Liver (tissue), 9 donors: ENCODE measurements around the gene S100A1. TPM values are rescaled to one million over a fixed set of nuclear protein-coding genes. Genes with fewer than 3 reads are reported as not detected.
A peak's percentile ranks its signal among the peaks of the same experiment; 100 is the strongest.
"Not testable (repeated sequence)": the region's sequence is repeated elsewhere in the genome, so short reads cannot be mapped to it uniquely, and the experiment has no call there.

ENCODE experiments used
- DNase-seq: peaks from one replicate; pipeline ENCODE4 v3.0.0-alpha.2; 2017; ENCODE audit warnings: low spot score
- H3K27ac ChIP-seq, 2 donors: one replicate each; pipeline ENCODE4 v1.7.0; 2013; ENCODE audit warnings: inconsistent platforms in 2 of 2, low read length in 2 of 2, control low read depth in 1 of 2, low read depth in 1 of 2, mild to moderate bottlenecking in 1 of 2
- H3K27me3 ChIP-seq, 4 donors: one replicate each; pipeline versions ENCODE4 v1.6.1 to v1.7.0; 2013; ENCODE audit warnings: low read length in 3 of 4, inconsistent platforms in 1 of 4, mild to moderate bottlenecking in 1 of 4, moderate library complexity in 1 of 4; ENCODE audit not compliant: control insufficient read depth in 4 of 4, insufficient read depth in 4 of 4
- H3K36me3 ChIP-seq, 4 donors: one replicate each; pipeline versions ENCODE4 v1.6.1 to v1.7.0; 2013; ENCODE audit warnings: low read length in 3 of 4, mild to moderate bottlenecking in 3 of 4, low read depth in 1 of 4, moderate library complexity in 1 of 4; ENCODE audit not compliant: control insufficient read depth in 4 of 4, insufficient read depth in 3 of 4
- H3K4me1 ChIP-seq, 4 donors: one replicate each; pipeline versions ENCODE4 v1.6.1 to v1.7.0; 2013; ENCODE audit warnings: low read length in 3 of 4, mild to moderate bottlenecking in 3 of 4, moderate library complexity in 1 of 4; ENCODE audit not compliant: control insufficient read depth in 4 of 4, insufficient read depth in 4 of 4
- H3K4me3 ChIP-seq, 3 donors: one replicate each; pipeline versions ENCODE4 v1.6.1 to v1.7.0; 2013; ENCODE audit warnings: low read length in 3 of 3, control low read depth in 1 of 3, low read depth in 1 of 3, mild to moderate bottlenecking in 1 of 3
- H3K9ac ChIP-seq, 2 donors: one replicate each; pipeline ENCODE4 v1.7.0; 2013; ENCODE audit warnings: low read length in 2 of 2, mild to moderate bottlenecking in 2 of 2, moderate library complexity in 2 of 2, control low read depth in 1 of 2, low read depth in 1 of 2
- H3K9me3 ChIP-seq, 4 donors: one replicate each; pipeline versions ENCODE4 v1.6.1 to v1.7.0; 2013; ENCODE audit warnings: low read length in 3 of 4; ENCODE audit not compliant: control insufficient read depth in 4 of 4
- JUND ChIP-seq, 2 donors: IDR thresholded peaks; 2 replicates each; pipeline ENCODE4 v1.6.1; 2016; ENCODE audit warnings: antibody characterized with exemption in 2 of 2
- RAD21 ChIP-seq, 2 donors: IDR thresholded peaks; 2 replicates each; pipeline ENCODE4 v1.6.1; 2016; ENCODE audit warnings: antibody characterized with exemption in 2 of 2, mild to moderate bottlenecking in 2 of 2
- TAF1 ChIP-seq: conservative IDR thresholded peaks from 2 replicates; pipeline ENCODE4 v1.6.1; 2016; ENCODE audit warnings: antibody characterized with exemption, mild to moderate bottlenecking
- YY1 ChIP-seq: IDR thresholded peaks from 2 replicates; pipeline ENCODE4 v1.6.1; 2016; ENCODE audit warnings: antibody characterized with exemption, mild to moderate bottlenecking
- ZBTB33 ChIP-seq: IDR thresholded peaks from 2 replicates; pipeline ENCODE4 v1.6.1; 2016; ENCODE audit warnings: antibody characterized with exemption
- WGBS: extraction: QIAGEN DNeasy Blood & Tissue Kit; methylation state at CpG from one replicate; pipeline ENCODE4 v1.1.7; 2013; 5-methylcytosine and 5-hydroxymethylcytosine counted together
- polyA plus RNA-seq, 2 donors: library from polyadenylated mRNA; stranded (reverse) in 1 of 2; unstranded in 1 of 2; fragments of 200-250 nt in 1 of 2; fragments of >200 nt in 1 of 2; fragmentation: Nextera tagmentation in 1 of 2; extraction: Ambion mirVana in 1 of 2; gene quantifications; one replicate each; pipeline versions ENCODE4 v1.2.1 to v1.2.3, GENCODE V29; 2013 to 2015
- total RNA-seq, 2 donors: library from RNA; depleted of rRNA; stranded (reverse); fragments of >200 nt; gene quantifications; one replicate each; pipeline ENCODE4 v1.2.3, GENCODE V29; 2014
- TF ChIP-seq, protein P1 (sequence below): fragments of 150-350 bp; IDR thresholded peaks from 2 replicates; pipeline ENCODE4 v1.5.1; 2017; ENCODE audit warnings: improper control_type of control experiment, low read depth, low read length; ENCODE audit not compliant: missing input control
- donor health status: healthy.
- donor health status: healthy.
- donor health status: healthy.
- donor health status: healthy.
- donor health status: healthy.

Gene S100A1
- total and polyA plus RNA-seq, 4 donors: 0.21 to 0.33 (median 0.29) TPM

DNA sequence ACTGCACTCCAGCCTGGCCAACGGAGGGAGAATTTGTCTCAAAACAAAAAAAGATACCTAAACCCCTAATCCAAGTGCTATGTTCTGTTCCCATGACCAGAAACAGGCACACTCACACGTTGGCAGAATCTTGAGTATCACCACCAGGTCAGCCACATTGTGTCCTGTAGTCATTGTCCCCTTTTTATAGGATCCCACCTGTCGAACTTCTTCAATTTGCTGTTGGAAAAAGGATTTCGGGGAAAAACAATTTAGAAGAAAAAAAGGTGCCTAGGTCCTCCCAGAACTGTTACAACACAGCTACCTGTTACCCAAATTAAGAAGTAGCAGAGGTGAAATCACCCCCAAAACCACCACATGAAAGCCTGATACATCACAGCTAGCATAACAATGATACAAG, 39.2 kb downstream of the S100A1 start:
- Histone ChIP-seq H3K4me1 (peaks cover 7 to 38% (median 32%) of the 10 kb centered on the region in 4 donors), H3K36me3 (peaks cover 18 to 50% (median 48%) of the 10 kb centered on the region in 4 donors), H3K4me3 (no peak overlapping the region), H3K27ac (no peak overlapping the region), H3K27me3 (no peaks in the 10 kb centered on the region), H3K9me3 (no peaks in the 10 kb centered on the region), H3K9ac (no peak overlapping the region)
- no peak for TF ChIP-seq JUND (IDR thresholded peaks at IDR 0.05)
- TF ChIP-seq RAD21 (IDR thresholded peaks at IDR 0.05): no peak
- no peak for TF ChIP-seq ZBTB33
- TF ChIP-seq TAF1: no peak
- TF ChIP-seq, protein P1, sequence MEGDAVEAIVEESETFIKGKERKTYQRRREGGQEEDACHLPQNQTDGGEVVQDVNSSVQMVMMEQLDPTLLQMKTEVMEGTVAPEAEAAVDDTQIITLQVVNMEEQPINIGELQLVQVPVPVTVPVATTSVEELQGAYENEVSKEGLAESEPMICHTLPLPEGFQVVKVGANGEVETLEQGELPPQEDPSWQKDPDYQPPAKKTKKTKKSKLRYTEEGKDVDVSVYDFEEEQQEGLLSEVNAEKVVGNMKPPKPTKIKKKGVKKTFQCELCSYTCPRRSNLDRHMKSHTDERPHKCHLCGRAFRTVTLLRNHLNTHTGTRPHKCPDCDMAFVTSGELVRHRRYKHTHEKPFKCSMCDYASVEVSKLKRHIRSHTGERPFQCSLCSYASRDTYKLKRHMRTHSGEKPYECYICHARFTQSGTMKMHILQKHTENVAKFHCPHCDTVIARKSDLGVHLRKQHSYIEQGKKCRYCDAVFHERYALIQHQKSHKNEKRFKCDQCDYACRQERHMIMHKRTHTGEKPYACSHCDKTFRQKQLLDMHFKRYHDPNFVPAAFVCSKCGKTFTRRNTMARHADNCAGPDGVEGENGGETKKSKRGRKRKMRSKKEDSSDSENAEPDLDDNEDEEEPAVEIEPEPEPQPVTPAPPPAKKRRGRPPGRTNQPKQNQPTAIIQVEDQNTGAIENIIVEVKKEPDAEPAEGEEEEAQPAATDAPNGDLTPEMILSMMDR: no peak
- WGBS: 97% methylated on average over 4 of the region's 4 CpGs
- DNase-seq: no peak

DNA sequence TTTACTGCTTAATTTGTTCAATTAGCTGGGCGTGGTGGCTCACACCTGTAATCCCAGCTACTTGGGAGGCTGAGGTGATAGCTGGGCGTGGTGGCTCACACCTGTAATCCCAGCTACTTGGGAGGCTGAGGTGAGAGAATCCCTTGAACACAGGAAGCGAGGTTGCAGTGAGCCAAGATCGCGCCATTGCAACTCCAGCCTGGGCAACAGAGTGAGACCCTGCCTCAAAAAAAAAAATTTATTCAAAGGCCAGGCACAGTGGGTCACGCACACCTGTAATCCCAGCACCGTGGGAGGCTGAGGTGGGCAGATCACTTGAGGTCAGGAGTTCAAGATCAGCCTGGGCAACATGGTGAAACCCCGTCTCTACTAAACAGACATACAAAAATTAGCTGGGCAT, 40.4 kb downstream of the S100A1 start:
- Histone ChIP-seq H3K36me3 (peaks cover 13 to 41% (median 37%) of the 10 kb centered on the region in 4 donors), H3K4me1 (peaks cover 7 to 38% (median 32%) of the 10 kb centered on the region in 4 donors)
- 96% methylated on average over 8 of the region's 8 CpGs for whole genome bisulfite sequencing
- H3K27me3 ChIP-seq, H3K4me3 ChIP-seq, H3K27ac ChIP-seq, H3K9ac ChIP-seq, H3K9me3 ChIP-seq, DNase-seq: not testable (repeated sequence)

GRCh38 chr1:153669606-153670005, 41.4 kb downstream of the S100A1 start:
- no peak overlapping the region for H3K27ac ChIP-seq

More at GRCh38 chr1:153669606-153670005, 41.4 kb downstream of the S100A1 start:
- WGBS: 89% methylated on average over 6 of the region's 6 CpGs
- peak overlapping the region in 1 of 2 donors; percentile 96 for H3K9ac ChIP-seq
- no peak for DNase-seq
- peaks cover 7 to 33% (median 29%) of the 10 kb centered on the region in 4 donors for H3K4me1 ChIP-seq
- TF ChIP-seq YY1: no peak
- TF ChIP-seq, protein P1: no peak
- peak overlapping the region; percentile 70 to 99 (median 94) for H3K4me3 ChIP-seq
- H3K9me3 ChIP-seq: no peaks in the 10 kb centered on the region
- H3K36me3 ChIP-seq: peaks cover 11 to 32% (median 29%) of the 10 kb centered on the region in 4 donors
- H3K27me3 ChIP-seq: no peaks in the 10 kb centered on the region
